Sciatic nerve (tissue), 2 donors: ENCODE data around the gene ST3GAL3. TPM values are rescaled to one million over a fixed set of nuclear protein-coding genes. Genes with fewer than 3 reads are reported as not detected.

Experiments
- ATAC-seq: fragments of 200-7000 bp; cut with Tn5 transposase; one replicate; pipeline ENCODE4 v1.9.1; 2020; ENCODE audit warnings: mild to moderate bottlenecking, moderate library complexity
- DNase-seq: peaks from one replicate; pipeline ENCODE4 v3.0.0-alpha.2; 2020; ENCODE audit warnings: low spot score
- intact Hi-C: fragments of 100-400 bp; cut with DNase I; formaldehyde crosslinking; loops from one replicate; pipeline ENCODE4 v1.14.2; 2022
- total RNA-seq: library from RNA; stranded (reverse); fragmentation: NEBNext Ultra II Directional; extraction: Animal tissue kit (Norgen Biotek cat#: 25700); gene quantifications from one replicate; pipeline ENCODE4 v1.2.1, GENCODE V29; 2021
- donor health status: DM: no; HTN: no; CAD: no.
- donor health status: DM: no; HTN: no; CAD: no.

The ST3GAL3 gene
- total RNA-seq, 1 donor from 2014 or later = 35.8 TPM

DNA sequence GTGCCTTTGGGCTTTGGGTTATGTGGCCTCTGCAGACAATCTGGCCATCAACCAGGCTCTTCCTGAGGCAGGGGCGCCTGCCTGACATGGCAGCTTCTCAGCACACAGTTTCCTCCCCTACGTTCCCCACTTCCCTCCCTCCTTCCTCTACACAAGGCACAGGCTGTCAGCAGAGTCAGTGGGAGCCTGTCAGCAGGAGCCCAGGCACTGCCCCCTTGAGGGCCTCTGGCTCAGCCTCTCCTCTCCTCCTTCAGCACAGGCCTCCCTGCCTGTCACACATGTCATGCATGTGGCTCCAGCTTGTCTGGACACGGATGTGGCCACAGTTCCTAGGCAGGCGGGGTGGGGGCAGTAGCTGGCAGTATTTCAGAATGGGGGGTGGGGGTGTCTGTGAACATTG is 174.1 kb downstream of the ST3GAL3 start:
- intact Hi-C loops = no loop called here
- no peak for ATAC-seq
- DNase-seq = no peak

DNA sequence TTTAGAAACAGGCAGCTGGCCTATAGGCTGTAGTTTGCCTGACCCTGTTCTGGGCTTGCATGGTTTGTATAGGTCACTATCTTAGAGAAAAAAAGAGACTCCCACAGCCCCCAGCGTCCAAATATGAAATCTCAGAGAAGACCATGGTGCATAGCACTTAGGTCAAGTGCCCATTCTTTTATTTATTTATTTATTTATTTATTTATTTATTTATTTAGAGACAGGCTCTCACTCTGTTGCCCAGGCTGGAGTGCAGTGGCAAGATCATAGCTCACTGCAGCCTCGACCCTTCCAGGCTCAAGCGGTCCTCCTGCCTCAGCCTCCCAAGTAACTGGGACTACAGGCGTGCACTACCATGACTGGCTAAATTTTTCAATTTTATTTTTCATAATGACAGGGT is 175.4 kb downstream of the ST3GAL3 start:
- DNase-seq (no peak), ATAC-seq (no peak)
- intact Hi-C loops = no loop called here

DNA sequence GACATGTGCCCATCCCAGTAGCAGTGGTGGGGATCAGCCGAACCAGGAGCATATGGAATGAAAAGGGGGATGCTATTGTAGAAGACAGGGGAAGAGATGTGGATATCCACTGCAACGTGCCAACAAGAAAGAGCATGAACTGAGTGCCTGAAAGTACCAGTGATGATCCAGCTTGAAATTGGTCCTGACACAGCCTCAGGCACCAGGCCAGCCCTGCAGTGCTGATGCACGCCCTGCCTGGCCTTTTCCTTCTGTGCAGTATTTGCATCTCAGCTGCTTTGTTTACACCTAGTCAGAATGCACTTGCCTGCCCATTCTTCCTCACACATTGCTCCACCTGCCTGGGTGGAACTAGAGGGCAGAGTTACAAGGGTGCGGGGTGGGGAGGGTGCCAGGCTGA is 176.0 kb downstream of the ST3GAL3 start:
- ATAC-seq = no peak
- no peak for DNase-seq
- intact Hi-C loops = no loop called here

DNA sequence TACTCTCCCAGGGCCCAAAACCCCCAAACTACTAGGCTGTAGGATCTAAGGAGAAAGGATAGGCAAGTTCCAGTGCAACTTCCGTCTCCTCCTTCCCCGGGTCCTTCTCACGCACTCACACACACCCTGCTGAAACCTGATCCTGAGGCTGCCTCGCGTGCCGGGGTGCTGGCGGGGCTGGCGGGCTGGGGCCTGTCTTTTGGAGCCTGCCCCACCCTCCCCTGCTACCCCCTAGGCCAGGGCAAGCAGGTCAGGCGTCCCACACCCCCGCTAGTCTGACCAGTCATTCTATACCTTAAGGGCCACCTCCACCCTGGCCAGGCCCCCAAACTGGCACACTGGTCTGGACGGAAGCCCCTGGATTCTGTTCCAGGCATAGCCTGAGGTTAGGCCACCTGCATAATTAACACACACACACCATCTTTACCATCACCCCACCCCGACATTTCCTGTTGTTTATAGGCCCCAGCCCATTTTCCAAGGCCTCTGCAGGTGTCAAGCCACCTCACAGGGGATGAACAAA is 178.0 kb downstream of the ST3GAL3 start:
- intact Hi-C loops = no loop called here
- DNase-seq (no peak), ATAC-seq (peak; percentile 55)

DNA sequence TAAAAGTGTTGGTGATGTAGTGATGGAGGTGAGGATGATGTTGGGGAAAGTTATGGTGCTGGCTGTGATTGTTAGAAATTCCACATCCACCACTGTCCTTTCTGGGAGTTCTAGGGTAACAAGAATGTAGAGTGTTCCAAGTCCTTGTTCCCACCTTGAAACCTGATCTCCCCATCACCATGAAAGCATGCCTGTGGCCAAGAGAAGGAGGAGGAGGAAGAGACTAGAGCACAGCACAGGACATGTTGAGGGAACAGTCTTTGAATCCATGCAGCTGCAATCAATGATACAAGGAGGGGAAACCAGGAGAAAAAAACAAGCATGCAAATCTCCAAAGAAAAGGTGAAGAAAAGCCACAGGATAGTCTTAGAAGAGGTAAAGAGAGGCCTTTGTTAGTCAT is 180.4 kb downstream of the ST3GAL3 start:
- intact Hi-C loops = no loop called here
- ATAC-seq = no peak
- no peak for DNase-seq

DNA sequence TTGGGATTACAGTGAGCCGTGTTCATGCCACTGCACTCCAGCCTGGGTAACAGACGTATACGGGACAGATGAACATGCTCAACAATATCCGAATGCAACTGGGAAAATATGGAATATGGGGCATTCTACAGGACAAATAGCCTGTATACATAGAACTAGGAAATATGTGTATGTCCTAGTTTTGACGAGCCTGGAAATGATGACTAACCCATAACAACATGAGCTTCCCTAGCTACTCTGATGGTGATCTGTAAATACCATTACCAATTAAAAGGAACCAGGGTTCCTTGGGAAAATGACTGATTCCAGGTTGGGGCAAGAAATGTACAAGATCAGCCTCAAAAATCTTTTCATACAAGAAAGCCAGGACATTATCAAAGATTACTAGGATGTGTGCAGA is 183.5 kb downstream of the ST3GAL3 start:
- ATAC-seq (no peak), DNase-seq (no peak)
- intact Hi-C loops = no loop called here

DNA sequence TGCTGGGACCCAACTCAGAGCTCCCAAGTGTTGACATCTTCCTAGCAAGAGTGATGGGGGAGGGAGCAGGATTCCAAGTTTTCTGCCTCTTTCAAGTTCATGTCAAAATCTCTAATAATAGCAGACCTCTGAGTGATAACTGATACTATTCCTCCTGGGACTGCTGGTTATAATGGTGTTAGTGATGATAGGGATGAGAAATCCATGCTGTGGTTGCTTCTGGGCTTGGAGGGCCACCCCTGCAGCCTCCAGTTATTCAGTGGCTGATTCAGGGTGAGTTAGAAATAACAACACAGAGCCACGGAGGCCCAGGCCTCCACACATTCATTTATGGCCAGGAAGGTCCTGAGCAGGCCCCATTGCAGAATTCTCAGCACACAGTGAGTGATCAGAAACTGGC is 185.7 kb downstream of the ST3GAL3 start:
- ATAC-seq (peak; percentile 32), DNase-seq (no peak)
- intact Hi-C loops = no loop called here

DNA sequence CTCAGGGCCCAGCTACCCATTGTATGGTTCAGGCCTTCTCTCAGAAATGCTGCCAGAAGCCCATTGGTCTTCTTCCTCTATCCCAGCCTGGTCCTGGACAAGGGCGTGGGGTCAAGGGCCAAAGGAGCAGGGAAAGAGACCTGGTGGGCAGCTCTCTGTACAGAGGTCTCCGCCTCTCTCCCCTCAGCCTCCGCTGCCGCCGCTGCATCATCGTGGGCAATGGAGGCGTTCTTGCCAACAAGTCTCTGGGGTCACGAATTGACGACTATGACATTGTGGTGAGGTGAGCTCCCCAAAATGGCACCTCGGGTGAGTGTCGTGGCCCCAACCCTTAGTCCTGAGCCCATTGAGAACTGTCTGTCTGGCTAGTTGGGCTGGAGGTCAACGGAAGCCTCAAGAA is 191.6 kb downstream of the ST3GAL3 start:
- DNase-seq (no peak), ATAC-seq (no peak)
- intact Hi-C loops = no loop called here

DNA sequence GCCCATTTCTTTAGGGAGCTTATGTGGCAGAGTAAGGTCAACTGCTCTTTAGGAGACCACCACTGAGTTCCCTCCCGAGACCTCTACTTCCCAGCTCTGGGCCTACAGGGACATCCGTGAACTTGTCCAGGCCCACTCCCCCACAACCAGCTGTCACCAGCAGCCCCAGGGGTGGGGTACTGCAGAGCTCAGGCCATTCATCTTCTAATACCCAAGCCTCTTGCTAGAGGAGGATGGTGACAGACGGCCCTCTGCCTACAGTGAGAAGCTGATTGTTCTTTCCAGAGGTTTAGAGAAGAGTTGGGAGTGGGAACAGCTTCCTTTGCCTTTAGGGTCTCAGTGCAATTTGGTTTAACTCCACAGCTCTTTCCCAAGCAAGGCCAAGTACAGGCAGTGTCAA is 193.1 kb downstream of the ST3GAL3 start:
- DNase-seq = no peak
- intact Hi-C loops = no loop called here
- no peak for ATAC-seq

DNA sequence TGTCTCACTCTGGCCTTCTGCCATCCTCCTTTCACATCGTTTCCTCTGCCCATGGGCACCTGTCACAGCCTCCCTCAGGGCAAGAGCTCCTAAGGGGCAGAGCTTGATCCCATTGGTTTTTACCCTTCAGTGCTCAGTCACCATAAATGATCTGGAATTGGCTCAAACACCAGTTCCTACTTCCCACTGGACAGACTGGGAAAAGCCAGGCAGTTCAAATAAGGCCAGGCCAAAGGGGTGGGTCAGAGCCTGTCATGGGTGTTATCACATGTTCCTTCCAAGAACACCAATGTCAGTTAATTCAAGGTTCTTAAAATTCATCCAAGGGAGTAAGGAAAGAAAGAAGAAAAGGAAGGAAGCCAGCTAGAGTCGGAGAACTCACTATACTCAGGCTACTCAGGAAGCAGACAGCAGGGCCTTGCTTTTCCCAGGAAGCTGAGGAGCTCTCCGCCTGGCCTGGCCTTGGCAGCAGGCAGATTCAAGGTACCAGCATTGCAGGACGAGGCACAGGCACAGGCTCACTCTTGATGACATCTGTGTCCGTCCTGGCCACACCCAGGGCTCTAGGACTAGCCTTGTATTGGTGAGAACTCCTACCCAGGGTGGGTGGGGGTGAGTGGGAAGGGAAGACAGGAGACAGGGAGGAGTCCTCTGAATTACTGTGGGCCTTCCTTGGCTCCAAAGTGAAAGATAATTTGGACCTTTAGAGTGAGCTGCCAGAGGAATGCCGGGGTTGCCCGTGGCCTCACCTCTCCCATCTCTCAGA is 194.0 kb downstream of the ST3GAL3 start:
- intact Hi-C loops = no loop called here
- no peak for DNase-seq
- peak; percentile 30 for ATAC-seq

DNA sequence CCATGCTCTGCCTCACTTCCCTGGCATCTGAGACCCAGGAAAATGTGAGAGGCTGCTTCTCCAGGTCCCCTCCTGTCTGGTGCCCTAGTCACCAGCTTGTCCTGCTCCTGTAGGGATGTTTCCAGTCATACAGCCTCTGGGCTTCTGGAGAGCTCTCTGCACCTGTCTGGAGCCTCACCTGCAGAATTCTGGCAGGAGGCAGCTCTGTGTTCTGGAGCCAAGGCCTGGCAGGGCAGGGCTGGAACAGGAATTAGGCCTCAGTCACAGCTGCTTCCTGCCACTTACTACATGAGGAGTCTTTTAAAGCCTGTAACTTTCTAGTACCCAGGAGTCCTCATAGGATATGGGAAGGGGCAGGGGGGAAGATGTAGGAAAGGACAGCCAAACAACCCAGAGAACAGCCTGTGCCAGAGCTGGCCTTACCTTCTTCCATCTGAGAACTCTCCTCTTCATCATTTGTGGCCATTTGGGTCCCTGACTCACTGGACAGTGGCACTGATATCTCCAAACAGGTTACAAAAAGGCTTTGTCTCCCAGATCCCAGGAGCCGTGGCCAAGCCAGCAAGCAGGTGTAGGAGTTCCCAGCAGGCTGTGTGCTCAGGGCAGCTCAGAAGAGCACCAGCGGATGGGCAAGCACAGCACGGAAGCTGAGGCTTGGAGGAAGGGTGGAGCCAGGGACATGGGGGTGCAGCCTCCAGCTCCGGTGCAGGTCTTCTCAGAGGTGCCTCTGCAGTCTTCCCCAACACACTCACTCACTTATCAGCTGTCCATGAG is 194.9 kb downstream of the ST3GAL3 start:
- DNase-seq (no peak), ATAC-seq (no peak)
- intact Hi-C loops = no loop called here

DNA sequence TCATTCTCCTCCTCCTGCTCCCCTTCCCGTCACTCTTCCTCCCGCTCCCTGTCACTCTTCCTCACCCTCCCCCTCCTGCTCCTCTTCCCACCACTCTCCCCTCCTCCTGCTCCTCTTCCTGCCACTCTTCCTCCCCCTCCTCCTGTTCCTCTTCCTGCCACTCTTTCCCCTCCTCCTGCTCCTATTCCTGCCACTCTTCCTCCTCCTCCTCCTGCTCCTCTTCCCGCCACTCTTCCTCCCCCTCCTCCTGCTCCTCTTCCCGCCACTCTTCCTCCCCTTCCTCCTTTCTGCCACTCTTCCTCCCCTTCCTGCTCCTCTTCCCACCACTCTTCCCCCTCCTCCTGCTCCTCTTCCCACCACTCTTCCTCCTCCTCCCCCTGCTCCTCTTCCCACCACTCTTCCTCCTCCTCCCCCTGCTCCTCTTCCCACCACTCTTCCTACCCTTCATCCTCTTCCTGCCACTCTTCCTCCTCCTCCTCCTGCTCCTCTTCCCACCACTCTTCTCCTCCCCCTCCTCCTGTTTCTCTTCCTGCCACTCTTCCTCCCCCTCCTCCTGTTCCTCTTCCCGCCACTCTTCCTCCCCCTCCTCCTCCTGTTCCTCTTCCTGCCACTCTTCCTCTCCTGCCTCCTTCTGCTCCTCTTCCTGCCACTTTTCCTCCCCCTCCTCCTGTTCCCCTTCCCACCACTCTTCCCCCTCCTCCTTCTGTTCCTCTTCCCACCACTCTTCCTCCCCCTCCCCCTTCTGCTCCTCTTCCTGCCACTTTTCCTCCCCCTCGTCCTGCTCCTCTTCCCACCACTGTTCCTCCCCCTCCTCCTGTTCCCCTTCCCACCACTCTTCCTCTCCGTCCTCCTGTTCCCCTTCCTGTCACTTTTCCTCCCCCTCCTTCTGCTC is 197.6 kb downstream of the ST3GAL3 start:
- DNase-seq (no peak), ATAC-seq (no peak)
- intact Hi-C loops = no loop called here

DNA sequence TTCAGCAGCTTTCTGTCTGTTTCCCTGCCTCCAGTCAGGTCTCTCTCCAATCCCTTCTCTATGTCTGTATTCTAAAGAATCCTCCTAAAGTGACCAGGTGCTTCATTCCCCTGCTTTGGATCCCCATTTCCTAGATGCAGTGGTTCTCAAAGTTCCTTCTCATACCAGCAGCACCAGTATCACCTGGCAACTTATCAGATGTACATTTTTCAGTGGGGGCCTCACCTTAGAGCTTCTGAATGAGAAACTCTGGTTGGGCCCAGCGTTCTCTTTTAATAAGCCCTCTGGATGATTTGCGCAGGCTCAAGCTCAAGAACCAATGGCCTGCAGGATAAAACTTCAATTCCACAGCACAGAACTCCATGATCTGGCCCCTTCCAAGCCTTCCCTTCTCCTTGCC is 200.9 kb downstream of the ST3GAL3 start:
- ATAC-seq = no peak

DNA sequence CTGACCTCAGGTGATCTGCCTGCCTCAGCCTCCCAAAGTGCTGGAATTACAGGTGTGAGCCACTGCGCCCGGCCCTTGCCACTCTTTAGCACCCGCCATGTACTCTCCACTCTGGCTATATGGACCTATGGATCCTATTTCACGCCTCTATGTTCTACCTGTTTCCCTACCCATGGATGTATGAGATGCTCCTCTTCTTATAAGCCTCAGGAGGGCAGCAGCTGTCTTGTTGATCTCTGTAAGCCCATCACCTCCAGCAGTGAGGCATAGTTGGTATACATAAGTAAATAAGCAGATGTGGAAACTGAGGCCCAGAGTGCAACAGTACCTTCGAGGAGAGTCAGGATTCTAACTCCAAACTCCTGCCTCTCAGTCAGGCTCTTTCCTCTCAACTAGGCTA is 201.5 kb downstream of the ST3GAL3 start:
- DNase-seq (no peak), ATAC-seq (no peak)
- intact Hi-C loops = no loop called here

More for the DNA sequence above, 200.9 kb downstream of the ST3GAL3 start:
- intact Hi-C loops = no loop called here
- no peak for DNase-seq

DNA sequence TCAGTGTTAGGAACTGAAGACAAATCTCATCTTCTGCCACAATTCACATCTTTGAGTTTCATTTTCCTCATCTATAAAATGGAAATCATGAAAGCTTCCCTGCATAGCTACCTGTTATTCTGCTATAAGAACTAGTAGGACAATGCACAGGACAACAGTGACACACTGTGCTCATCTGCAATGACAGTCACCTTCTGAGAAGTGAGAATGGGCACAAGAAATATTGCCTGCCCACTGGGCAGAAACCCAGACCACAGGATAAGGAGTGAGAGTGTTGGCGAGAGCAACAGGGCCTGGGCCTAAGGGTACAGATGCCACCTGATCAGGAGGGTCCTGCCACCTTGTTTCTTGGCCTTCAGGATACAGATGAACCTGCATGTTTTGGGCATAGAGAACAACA is 203.0 kb downstream of the ST3GAL3 start:
- ATAC-seq = no peak
- DNase-seq = no peak
- intact Hi-C loops = no loop called here

DNA sequence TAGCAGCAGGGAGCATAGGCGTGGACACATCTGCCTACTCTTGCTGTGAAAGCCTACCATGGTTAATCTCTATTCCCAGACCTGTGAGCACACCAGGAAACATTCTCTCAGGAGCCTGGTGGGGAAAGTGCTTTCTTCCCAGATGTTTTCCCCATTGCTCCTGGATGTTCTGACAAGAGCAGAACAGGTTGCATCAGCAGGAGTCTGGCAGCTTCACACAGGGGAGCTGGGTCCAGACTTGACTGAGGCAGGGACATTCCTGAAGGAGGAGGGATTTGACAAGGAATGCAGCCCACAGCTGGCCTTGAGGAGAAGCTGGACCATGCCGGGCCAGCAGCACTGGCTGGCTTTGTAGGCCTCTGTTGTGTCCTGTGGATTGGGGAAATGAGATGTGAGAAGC is 205.3 kb downstream of the ST3GAL3 start:
- intact Hi-C loops = no loop called here
- ATAC-seq (peak; percentile 63), DNase-seq (no peak)

DNA sequence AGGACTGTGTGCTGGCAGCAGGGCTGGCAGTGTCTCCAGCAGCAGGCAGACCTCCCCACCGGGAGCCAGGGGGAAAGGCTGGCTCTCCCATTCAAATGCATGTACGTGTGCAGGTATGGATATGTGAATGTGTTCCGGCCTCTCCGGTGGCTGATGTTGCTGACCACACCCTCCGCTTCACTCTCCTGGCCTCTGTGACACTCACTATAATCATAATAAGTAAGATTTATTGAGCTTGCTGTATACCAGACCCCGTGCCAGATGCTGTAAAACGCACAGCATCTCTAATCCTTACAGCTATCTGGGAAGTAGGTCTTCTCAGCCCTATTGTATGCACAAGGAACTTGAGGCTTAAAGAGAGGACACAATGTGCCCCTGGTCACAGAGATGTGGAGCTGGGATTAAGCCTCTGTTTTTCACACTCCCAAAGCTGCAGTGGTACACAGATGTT is 205.7 kb downstream of the ST3GAL3 start:
- peak; percentile 28 for ATAC-seq
- no peak for DNase-seq
- intact Hi-C loops = no loop called here

DNA sequence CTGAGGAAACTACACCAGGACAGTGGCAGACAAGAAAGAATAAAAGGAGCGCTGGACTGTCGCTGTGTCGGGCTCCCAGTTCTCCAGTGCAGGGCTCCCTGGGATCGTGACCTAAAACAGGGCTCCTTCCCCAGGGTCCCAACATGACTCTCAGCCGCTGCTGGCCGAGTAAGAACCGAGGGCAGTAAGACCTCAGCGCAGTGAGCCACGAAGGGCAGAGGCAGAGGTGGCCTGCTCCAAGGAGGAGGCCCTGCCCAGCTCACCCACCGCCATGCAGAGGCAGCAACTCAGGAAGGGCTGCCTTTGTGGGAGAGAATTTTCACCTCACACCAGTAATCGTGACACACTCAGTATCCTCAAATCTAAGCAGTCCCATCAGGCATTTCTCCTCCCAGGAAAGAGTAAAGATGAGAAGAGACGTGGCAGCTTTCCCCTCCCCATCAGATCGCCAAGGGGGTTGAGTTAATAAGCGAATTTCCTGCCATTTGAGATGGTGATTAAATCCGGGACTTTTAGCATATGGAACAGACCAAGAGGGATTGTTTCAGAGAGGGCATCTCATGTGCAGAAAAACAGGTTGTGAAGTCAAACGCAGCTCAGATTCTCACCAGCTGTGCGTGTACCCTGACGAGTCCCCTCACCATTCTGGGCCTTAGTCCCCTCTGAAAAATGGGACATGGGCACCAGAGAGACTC is 206.5 kb downstream of the ST3GAL3 start:
- ATAC-seq (peak; percentile 28), DNase-seq (no peak)
- intact Hi-C loops = no loop called here
